ENCODE data around the gene CSMD2.

Gene CSMD2

GRCh38 chr1:33696962-33697361 lies 468.1 kb downstream of the CSMD2 start:
- no peak for TF ChIP-seq CREB5 (CRISPR knock-in tag; IDR thresholded peaks at IDR 0.05; ENCODE audit: low read depth)
- TF ChIP-seq GLIS3 (CRISPR knock-in tag; IDR thresholded peaks at IDR 0.05): no peak
- TF ChIP-seq BACH2 (CRISPR knock-in tag; IDR thresholded peaks at IDR 0.05; ENCODE audit: borderline replicate concordance): no peak
- no peak for TF ChIP-seq ZFP30 (CRISPR knock-in tag; IDR thresholded peaks at IDR 0.05)
- no peak for TF ChIP-seq TSHZ2 (CRISPR knock-in tag; IDR thresholded peaks at IDR 0.05)
- TF ChIP-seq ZFP3 (CRISPR knock-in tag; IDR thresholded peaks at IDR 0.05): no peak
- TF ChIP-seq ZNF565 (CRISPR knock-in tag; conservative IDR thresholded peaks at IDR 0.05; ENCODE audit: low read depth): no peak
- TF ChIP-seq SNAI2 (CRISPR knock-in tag; IDR thresholded peaks at IDR 0.05): no peak
- TF ChIP-seq CSRNP3 (CRISPR knock-in tag; IDR thresholded peaks at IDR 0.05): no peak
- TF ChIP-seq TOX (CRISPR knock-in tag; IDR thresholded peaks at IDR 0.05; ENCODE audit: borderline replicate concordance): no peak
- TF ChIP-seq, protein P1, sequence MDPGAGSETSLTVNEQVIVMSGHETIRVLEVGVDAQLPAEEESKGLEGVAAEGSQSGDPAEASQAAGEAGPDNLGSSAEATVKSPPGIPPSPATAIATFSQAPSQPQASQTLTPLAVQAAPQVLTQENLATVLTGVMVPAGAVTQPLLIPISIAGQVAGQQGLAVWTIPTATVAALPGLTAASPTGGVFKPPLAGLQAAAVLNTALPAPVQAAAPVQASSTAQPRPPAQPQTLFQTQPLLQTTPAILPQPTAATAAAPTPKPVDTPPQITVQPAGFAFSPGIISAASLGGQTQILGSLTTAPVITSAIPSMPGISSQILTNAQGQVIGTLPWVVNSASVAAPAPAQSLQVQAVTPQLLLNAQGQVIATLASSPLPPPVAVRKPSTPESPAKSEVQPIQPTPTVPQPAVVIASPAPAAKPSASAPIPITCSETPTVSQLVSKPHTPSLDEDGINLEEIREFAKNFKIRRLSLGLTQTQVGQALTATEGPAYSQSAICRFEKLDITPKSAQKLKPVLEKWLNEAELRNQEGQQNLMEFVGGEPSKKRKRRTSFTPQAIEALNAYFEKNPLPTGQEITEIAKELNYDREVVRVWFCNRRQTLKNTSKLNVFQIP (CRISPR knock-in tag; IDR thresholded peaks at IDR 0.05; ENCODE audit: borderline replicate concordance, low read depth): no peak
- no peak for TF ChIP-seq ARNTL (CRISPR knock-in tag; IDR thresholded peaks at IDR 0.05; ENCODE audit: borderline replicate concordance, low read depth)
- TF ChIP-seq PPARA (CRISPR knock-in tag; IDR thresholded peaks at IDR 0.05; ENCODE audit: borderline replicate concordance): no peak
- no peak for TF ChIP-seq OSR1 (CRISPR knock-in tag; IDR thresholded peaks at IDR 0.05)
- TF ChIP-seq ZNF8 (CRISPR knock-in tag; IDR thresholded peaks at IDR 0.05): no peak
- TF ChIP-seq CSDC2 (CRISPR knock-in tag; IDR thresholded peaks at IDR 0.05): no peak
- no peak for TF ChIP-seq TCF4 (CRISPR knock-in tag; IDR thresholded peaks at IDR 0.05; ENCODE audit: borderline replicate concordance)

DNA sequence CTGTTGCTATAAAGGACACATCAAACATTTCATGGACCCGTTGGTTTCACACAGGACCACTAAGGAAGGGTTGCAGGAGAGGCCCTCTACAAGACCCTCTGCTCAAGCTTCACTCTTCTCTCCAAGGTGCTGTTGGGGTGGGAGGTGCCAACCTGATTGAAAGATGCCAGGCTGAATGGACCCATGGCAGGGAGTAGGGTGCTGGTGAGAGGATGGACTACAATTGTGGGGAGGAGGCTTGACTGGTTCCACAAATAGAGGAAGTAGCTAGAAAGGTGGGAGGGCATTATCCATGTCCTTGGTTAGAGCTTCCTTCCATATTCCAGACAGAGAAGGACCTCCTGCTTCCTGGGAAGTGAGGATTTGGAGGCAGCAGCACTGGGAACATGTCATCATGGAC lies 468.7 kb downstream of the CSMD2 start:
- ATAC-seq: no peak
- TF ChIP-seq ISL1 (CRISPR knock-in tag; IDR thresholded peaks at IDR 0.05) (no peak), ZNF70 (CRISPR knock-in tag; IDR thresholded peaks at IDR 0.05) (no peak), TSHZ2 (CRISPR knock-in tag; IDR thresholded peaks at IDR 0.05) (no peak), ESRRG (CRISPR knock-in tag; IDR thresholded peaks at IDR 0.05) (no peak), ZFP3 (CRISPR knock-in tag; IDR thresholded peaks at IDR 0.05) (no peak), GLIS3 (CRISPR knock-in tag; IDR thresholded peaks at IDR 0.05) (no peak), ZC3H10 (CRISPR knock-in tag; IDR thresholded peaks at IDR 0.05) (no peak), TCF4 (CRISPR knock-in tag; IDR thresholded peaks at IDR 0.05; ENCODE audit: borderline replicate concordance) (no peak), SNAI2 (CRISPR knock-in tag; IDR thresholded peaks at IDR 0.05) (no peak), TOX (CRISPR knock-in tag; IDR thresholded peaks at IDR 0.05; ENCODE audit: borderline replicate concordance) (no peak), ZNF8 (CRISPR knock-in tag; IDR thresholded peaks at IDR 0.05) (no peak), BACH2 (CRISPR knock-in tag; IDR thresholded peaks at IDR 0.05; ENCODE audit: borderline replicate concordance) (no peak), CSDC2 (CRISPR knock-in tag; IDR thresholded peaks at IDR 0.05) (no peak), OSR1 (CRISPR knock-in tag; IDR thresholded peaks at IDR 0.05) (no peak), CSRNP3 (CRISPR knock-in tag; IDR thresholded peaks at IDR 0.05) (no peak), ZNF565 (CRISPR knock-in tag; conservative IDR thresholded peaks at IDR 0.05; ENCODE audit: low read depth) (no peak)
- TF ChIP-seq, protein P2, sequence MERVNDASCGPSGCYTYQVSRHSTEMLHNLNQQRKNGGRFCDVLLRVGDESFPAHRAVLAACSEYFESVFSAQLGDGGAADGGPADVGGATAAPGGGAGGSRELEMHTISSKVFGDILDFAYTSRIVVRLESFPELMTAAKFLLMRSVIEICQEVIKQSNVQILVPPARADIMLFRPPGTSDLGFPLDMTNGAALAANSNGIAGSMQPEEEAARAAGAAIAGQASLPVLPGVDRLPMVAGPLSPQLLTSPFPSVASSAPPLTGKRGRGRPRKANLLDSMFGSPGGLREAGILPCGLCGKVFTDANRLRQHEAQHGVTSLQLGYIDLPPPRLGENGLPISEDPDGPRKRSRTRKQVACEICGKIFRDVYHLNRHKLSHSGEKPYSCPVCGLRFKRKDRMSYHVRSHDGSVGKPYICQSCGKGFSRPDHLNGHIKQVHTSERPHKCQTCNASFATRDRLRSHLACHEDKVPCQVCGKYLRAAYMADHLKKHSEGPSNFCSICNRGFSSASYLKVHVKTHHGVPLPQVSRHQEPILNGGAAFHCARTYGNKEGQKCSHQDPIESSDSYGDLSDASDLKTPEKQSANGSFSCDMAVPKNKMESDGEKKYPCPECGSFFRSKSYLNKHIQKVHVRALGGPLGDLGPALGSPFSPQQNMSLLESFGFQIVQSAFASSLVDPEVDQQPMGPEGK (CRISPR knock-in tag; IDR thresholded peaks at IDR 0.05; ENCODE audit: borderline replicate concordance): no peak
- TF ChIP-seq, protein P1 (CRISPR knock-in tag; IDR thresholded peaks at IDR 0.05; ENCODE audit: borderline replicate concordance, low read depth): no peak

More at GRCh38 chr1:33696962-33697361, 468.1 kb downstream of the CSMD2 start:
- no peak for ATAC-seq

All from SK-N-SH treated with all-trans-retinoic acid at 6 μM for 48 hours (cell line).